ENCODE results near the gene ZNF74.
A peak's percentile ranks its signal among the peaks of the same experiment; 100 is the strongest.

The ZNF74 gene

DNA sequence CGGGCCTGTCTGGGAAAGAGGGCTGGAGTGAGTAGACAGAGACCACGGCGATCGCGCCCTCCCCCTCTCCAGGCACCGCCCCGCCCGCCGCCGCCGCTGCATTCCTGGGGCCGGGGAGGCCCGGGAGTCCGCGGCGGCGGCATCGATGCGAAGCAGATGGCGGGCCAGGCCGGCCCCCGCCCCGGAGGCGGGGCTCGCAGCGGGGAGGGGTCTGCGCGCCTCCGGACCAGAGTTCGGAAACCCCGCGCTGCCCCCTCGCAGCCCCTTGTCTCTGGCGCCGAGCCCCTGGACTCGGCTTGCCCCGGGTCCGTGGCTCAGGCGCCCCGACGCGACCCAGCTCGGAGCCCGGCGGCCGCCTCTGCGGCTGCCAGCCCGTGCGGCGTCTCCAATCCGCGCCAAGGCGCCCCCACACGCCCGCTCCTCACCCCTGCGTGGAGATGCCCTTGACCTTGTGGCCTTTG lies 42.4 kb downstream of the ZNF74 start (continued):
- TF ChIP-seq PRDM10 (tag by site-specific recombination; IDR thresholded peaks at IDR 0.05) = no peak
- TF ChIP-seq SETDB1 (IDR thresholded peaks at IDR 0.05; ENCODE audit: insufficient read length, low read length) = no peak
- peak; percentile 59; the same call in 1 of the 2 replicates for TF ChIP-seq PBX3 (CRISPR knock-in tag; IDR thresholded peaks at IDR 0.05)

GRCh38 chr22:20436768-20437612 lies 43.0 kb downstream of the ZNF74 start:
- POLR2A ChIA-PET = interaction anchor here (0.7 to 1.0 kb wide), 2 partner anchors 19 kb away, joined by 4 read pairs; no protein-coding TSS in a partner anchor
- peaks cover 0 to 33% of the 10 kb centered on the region in 2 experiments; a peak in 1 of 3 replicates for H3K36me3 ChIP-seq (ENCODE audit: control insufficient read depth in 2 of 2, insufficient read depth in 1 of 2, low read length in 2 of 2)
- TF ChIP-seq ZNF391 (tag by site-specific recombination; IDR thresholded peaks at IDR 0.05; ENCODE audit: borderline replicate concordance, low read depth) = no peak
- 0 out of 2 replicates have a peak, but pooled peaks have one; percentile 11 for TF ChIP-seq ZNF777 (tag by site-specific recombination; IDR thresholded peaks at IDR 0.05; ENCODE audit: borderline replicate concordance)
- TF ChIP-seq BCL11B (tag by site-specific recombination; IDR thresholded peaks at IDR 0.05; ENCODE audit: low read depth) = peak; percentile 41; the same call in 1 of the 2 replicates
- peak; percentile 88 for TF ChIP-seq IKZF3 (tag by site-specific recombination; IDR thresholded peaks at IDR 0.05)
- TF ChIP-seq, protein P1, sequence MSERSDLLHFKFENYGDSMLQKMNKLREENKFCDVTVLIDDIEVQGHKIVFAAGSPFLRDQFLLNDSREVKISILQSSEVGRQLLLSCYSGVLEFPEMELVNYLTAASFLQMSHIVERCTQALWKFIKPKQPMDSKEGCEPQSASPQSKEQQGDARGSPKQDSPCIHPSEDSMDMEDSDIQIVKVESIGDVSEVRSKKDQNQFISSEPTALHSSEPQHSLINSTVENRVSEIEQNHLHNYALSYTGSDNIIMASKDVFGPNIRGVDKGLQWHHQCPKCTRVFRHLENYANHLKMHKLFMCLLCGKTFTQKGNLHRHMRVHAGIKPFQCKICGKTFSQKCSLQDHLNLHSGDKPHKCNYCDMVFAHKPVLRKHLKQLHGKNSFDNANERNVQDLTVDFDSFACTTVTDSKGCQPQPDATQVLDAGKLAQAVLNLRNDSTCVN (tag by site-specific recombination; optimal IDR thresholded peaks at IDR 0.05) = peak; percentile 42
- TF ChIP-seq ZBTB1 (tag by site-specific recombination; IDR thresholded peaks at IDR 0.05) = no peak
- TF ChIP-seq HIC1 (tag by site-specific recombination; IDR thresholded peaks at IDR 0.05) = peak; percentile 50
- TF ChIP-seq ZXDB (tag by site-specific recombination; IDR thresholded peaks at IDR 0.05) = 0 out of 2 replicates have a peak, but pooled peaks have one; percentile 12
- TF ChIP-seq ZNF366 (tag by site-specific recombination; conservative IDR thresholded peaks at IDR 0.05) = peak; percentile 67
- TF ChIP-seq ZNF76 (tag by site-specific recombination; IDR thresholded peaks at IDR 0.05; ENCODE audit: borderline replicate concordance, low read depth) = peak; percentile 57
- peak; percentile 97 for TF ChIP-seq ZNF335 (tag by site-specific recombination; conservative IDR thresholded peaks at IDR 0.05)
- TF ChIP-seq TRIM28 (IDR thresholded peaks at IDR 0.05; ENCODE audit: borderline replicate concordance, low read length) = peak; percentile 30; the same call in 1 of the 2 replicates
- peak; percentile 97 for TF ChIP-seq ZNF223 (tag by site-specific recombination; IDR thresholded peaks at IDR 0.05)
- no peak for TF ChIP-seq ZNF677 (tag by site-specific recombination; IDR thresholded peaks at IDR 0.05)
- peak; percentile 52; the same call in 1 of the 2 replicates for TF ChIP-seq GLIS2 (tag by site-specific recombination; IDR thresholded peaks at IDR 0.05)
- no peak for TF ChIP-seq YY2 (tag by site-specific recombination; IDR thresholded peaks at IDR 0.05)
- no peak for TF ChIP-seq ZNF248 (tag by site-specific recombination; IDR thresholded peaks at IDR 0.05)
- TF ChIP-seq HOXC10 (CRISPR knock-in tag; IDR thresholded peaks at IDR 0.05) = 0 out of 2 replicates have a peak, but pooled peaks have one; percentile 17
- TF ChIP-seq ZNF701 (tag by site-specific recombination; IDR thresholded peaks at IDR 0.05) = no peak
- no peak for TF ChIP-seq ZNF449 (tag by site-specific recombination; IDR thresholded peaks at IDR 0.05)
- TF ChIP-seq ZNF501 (tag by site-specific recombination; IDR thresholded peaks at IDR 0.05) = 0 out of 2 replicates have a peak, but pooled peaks have one; percentile 27
- TF ChIP-seq SP2 (tag by site-specific recombination; IDR thresholded peaks at IDR 0.05) = peak; percentile 58

More at GRCh38 chr22:20436768-20437612, 43.0 kb downstream of the ZNF74 start:
- Histone ChIP-seq H3K9me3 (ENCODE audit: control insufficient read depth, insufficient read depth, low read depth, low read length) (no peaks in the 10 kb centered on the region), H3K4me1 (ENCODE audit: control insufficient read depth, insufficient read depth, low read length) (no peaks in the 10 kb centered on the region), H3K4me3 (ENCODE audit: low read depth, low read length) (peak overlapping the region; percentile 80), H3K27ac (ENCODE audit: extremely low read depth, low read depth, low read length) (peak overlapping the region; percentile 51; the same call in 1 of the 2 replicates)
- CTCF ChIA-PET = interaction anchor here (0.6 to 3.4 kb wide), 4 partner anchors 9 to 19 kb away, joined by 3 to 18 read pairs (median 4); no protein-coding TSS in a partner anchor

All from HEK293 (cell line).